GM18499 (cell line): ENCODE data around the gene GLCCI1.
A peak's percentile ranks its signal among the peaks of the same experiment; 100 is the strongest.
"Not testable (repeated sequence)": the region's sequence is repeated elsewhere in the genome, so short reads cannot be mapped to it uniquely, and the experiment has no call there.

ENCODE experiments used
- ATAC-seq: cut with Tn5 transposase; IDR thresholded peaks from one replicate; pipeline ENCODE4 v1.9.1; 2021; ENCODE audit warnings: moderate number of reproducible peaks; ENCODE audit not compliant: insufficient read depth, unreplicated experiment

Gene GLCCI1

GRCh38 chr7:8084836-8085235 lies 116.2 kb downstream of the GLCCI1 start:
- ATAC-seq: no peak

- no peak for ATAC-seq
Measured at GRCh38 chr7:8085420-8085819, 116.8 kb downstream of the GLCCI1 start.

GRCh38 chr7:8086239-8086638 lies 117.6 kb downstream of the GLCCI1 start:
- no peak for ATAC-seq

- ATAC-seq: no peak
Measured at GRCh38 chr7:8089036-8089780, 120.6 kb downstream of the GLCCI1 start.

- no peak for ATAC-seq
Measured at GRCh38 chr7:8092140-8092539, 123.5 kb downstream of the GLCCI1 start.

GRCh38 chr7:8094164-8095140 lies 125.9 kb downstream of the GLCCI1 start:
- ATAC-seq: no peak

GRCh38 chr7:8101292-8101691 lies 132.7 kb downstream of the GLCCI1 start:
- not testable (repeated sequence) for ATAC-seq

- no peak for ATAC-seq
Measured at GRCh38 chr7:8103282-8103681, 134.7 kb downstream of the GLCCI1 start.

GRCh38 chr7:8105449-8106095 lies 137.0 kb downstream of the GLCCI1 start:
- ATAC-seq: no peak

GRCh38 chr7:8109196-8110022 lies 140.8 kb downstream of the GLCCI1 start:
- ATAC-seq: no peak

- no peak for ATAC-seq
Measured at GRCh38 chr7:8111282-8111960, 142.8 kb downstream of the GLCCI1 start.

- ATAC-seq: no peak
Measured at GRCh38 chr7:8112685-8113084, 144.1 kb downstream of the GLCCI1 start.

- ATAC-seq: no peak
Measured at GRCh38 chr7:8113184-8113583, 144.6 kb downstream of the GLCCI1 start.

- ATAC-seq: no peak
Measured at GRCh38 chr7:8114175-8114574, 145.6 kb downstream of the GLCCI1 start.

GRCh38 chr7:8115547-8116402 lies 147.2 kb downstream of the GLCCI1 start:
- ATAC-seq: peak; percentile 90

- ATAC-seq: no peak
Measured at GRCh38 chr7:8117195-8117594, 148.6 kb downstream of the GLCCI1 start.

- no peak for ATAC-seq
Measured at GRCh38 chr7:8119262-8119661, 150.7 kb downstream of the GLCCI1 start.

GRCh38 chr7:8120390-8121058 lies 151.9 kb downstream of the GLCCI1 start:
- no peak for ATAC-seq
